HCT116 (cell line): ENCODE results near the gene ACER3. TPM values are rescaled to one million over a fixed set of nuclear protein-coding genes. Genes with fewer than 3 reads are reported as not detected.

Experiments
- ATAC-seq: fragments of 200-7000 bp; cut with Tn5 transposase; 2 replicates; pipeline ENCODE4 v1.9.1; 2020; ENCODE audit warnings: mild to moderate bottlenecking, moderate library complexity
- BruUV-seq: library from RNA; stranded (reverse); fragments of 400-500 nt; replicated peaks from 2 replicates; lab custom pipeline; 2021; lab: Mats Ljungman, UMichigan
- CTCF ChIA-PET: fragments of 300-600 bp; sonication (Branson Sonifier 250); formaldehyde crosslinking; loops from one replicate; lab custom pipeline; 2021; ENCODE audit warnings: antibody characterized with exemption; lab: Charles Lee
- POLR2A ChIA-PET: fragments of 300-600, 350-600 bp; sonication (Branson Sonifier 250); formaldehyde crosslinking; loops from one replicate; lab custom pipeline; 2021; ENCODE audit warnings: antibody characterized with exemption; lab: Charles Lee
- RAD21 ChIA-PET, 2 experiments: fragments of 300-600 bp; sonication (Branson Sonifier 250); formaldehyde crosslinking; loops; one replicate each; lab custom pipeline; 2023; ENCODE audit warnings: low total read pairs in 2 of 2; ENCODE audit not compliant: uncharacterized antibody in 2 of 2, unreplicated experiment in 2 of 2, low non-redundant PET in 1 of 2; lab: Charles Lee
- DNase-seq: peaks from one replicate; pipeline ENCODE4 v3.0.0-alpha.2; 2010; ENCODE audit warnings: low read depth, low spot score
- H2AFZ ChIP-seq: fragments of 200-600 bp; shearing (Covaris generic), sonication (generic); 2 replicates; pipeline ENCODE4 v1.6.1; 2017; ENCODE audit warnings: low read depth, mixed run types, mixed read lengths, antibody characterized with exemption, low read length; ENCODE audit not compliant: poor library complexity, severe bottlenecking
- H3K27ac ChIP-seq: 2 replicates; pipeline ENCODE4 v1.5.1; 2012; ENCODE audit warnings: low read depth, low read length
- H3K27me3 ChIP-seq: fragments of 200-600 bp; sonication (generic); 2 replicates; pipeline ENCODE4 v1.6.1; 2016; ENCODE audit warnings: mixed run types, low read length, mixed read lengths; ENCODE audit not compliant: insufficient read depth
- H3K36me3 ChIP-seq, 2 experiments: fragments of 200-500 bp in 1 of 2; fragments of 200-600 bp in 1 of 2; sonication (Bioruptor generic) in 1 of 2; sonication (generic) in 1 of 2; 2 replicates each; pipeline versions ENCODE4 v1.5.1 to v1.6.1; 2014 to 2016; ENCODE audit warnings: low read length in 2 of 2, inconsistent platforms in 1 of 2, mixed read lengths in 1 of 2, mixed run types in 1 of 2; ENCODE audit not compliant: insufficient read depth in 2 of 2, control insufficient read depth in 1 of 2
- H3K4me1 ChIP-seq, 2 experiments: fragments of 200-600 bp in 1 of 2; sonication (generic) in 1 of 2; 2 replicates each; pipeline versions ENCODE4 v1.5.1 to v1.6.1; 2012 to 2017; ENCODE audit warnings: low read length in 2 of 2, inconsistent platforms in 1 of 2, mild to moderate bottlenecking in 1 of 2, mixed read lengths in 1 of 2, mixed run types in 1 of 2, moderate library complexity in 1 of 2; ENCODE audit not compliant: insufficient read depth in 2 of 2, control insufficient read depth in 1 of 2
- H3K4me2 ChIP-seq: fragments of 200-600 bp; sonication (generic); 2 replicates; pipeline ENCODE4 v1.6.1; 2017; ENCODE audit warnings: mixed run types, low read length, mixed read lengths
- H3K4me3 ChIP-seq, 2 experiments: fragments of 200-600 bp in 1 of 2; sonication (generic) in 1 of 2; replicated peaks in 1 of 2; 2 replicates each; pipeline ENCODE4 v1.5.1; 2011 to 2016; ENCODE audit warnings: low read length in 2 of 2, control low read depth in 1 of 2, low read depth in 1 of 2, mild to moderate bottlenecking in 1 of 2, mixed read lengths in 1 of 2, mixed run types in 1 of 2
- H3K79me2 ChIP-seq: fragments of 200-600 bp; sonication (generic); 2 replicates; pipeline ENCODE4 v1.6.1; 2017; ENCODE audit warnings: mild to moderate bottlenecking, mixed run types, low read length, moderate library complexity, mixed read lengths; ENCODE audit not compliant: insufficient read depth
- H3K9ac ChIP-seq: fragments of 200-600 bp; sonication (generic); 2 replicates; pipeline ENCODE4 v1.6.1; 2016; ENCODE audit warnings: low read length, mixed read lengths
- H3K9me2 ChIP-seq: fragments of 200-600 bp; sonication (generic), shearing (Covaris generic); 2 replicates; pipeline ENCODE4 v1.6.1; 2017; ENCODE audit warnings: mixed run types, mild to moderate bottlenecking, moderate library complexity; ENCODE audit not compliant: insufficient read depth
- H3K9me3 ChIP-seq, 2 experiments: fragments of 200-500 bp in 1 of 2; fragments of 200-600 bp in 1 of 2; sonication (Bioruptor generic) in 1 of 2; sonication (generic) in 1 of 2; 2 replicates each; pipeline ENCODE4 v1.6.1; 2014 to 2017; ENCODE audit warnings: low read length in 2 of 2, mixed read lengths in 2 of 2, inconsistent platforms in 1 of 2, low read depth in 1 of 2, mild to moderate bottlenecking in 1 of 2, mixed run types in 1 of 2, moderate library complexity in 1 of 2; ENCODE audit not compliant: control insufficient read depth in 1 of 2, insufficient read depth in 1 of 2
- H4K20me1 ChIP-seq: fragments of 200-600 bp; sonication (generic), shearing (Covaris generic); 2 replicates; pipeline ENCODE4 v1.6.1; 2017; ENCODE audit warnings: mixed run types, mild to moderate bottlenecking, moderate library complexity; ENCODE audit not compliant: insufficient read depth
- CEBPB ChIP-seq: IDR thresholded peaks from 2 replicates; pipeline ENCODE4 v1.6.1; 2012; ENCODE audit warnings: low read depth
- EGR1 ChIP-seq: IDR thresholded peaks from 2 replicates; pipeline ENCODE4 v1.6.1; 2012; ENCODE audit warnings: low read depth
- ELF1 ChIP-seq: IDR thresholded peaks from 2 replicates; pipeline ENCODE4 v1.6.1; 2012; ENCODE audit warnings: low read depth, borderline replicate concordance
- EZH2 ChIP-seq: fragments of 200-600 bp; sonication (generic); IDR thresholded peaks from 2 replicates; pipeline ENCODE4 v1.6.1; 2017; ENCODE audit warnings: antibody characterized with exemption, mixed run types
- FOSL1 ChIP-seq: IDR thresholded peaks from 2 replicates; pipeline ENCODE4 v1.6.1; 2012; ENCODE audit warnings: low read depth
- JUND ChIP-seq: IDR thresholded peaks from 2 replicates; pipeline ENCODE4 v1.6.1; 2012
- MAX ChIP-seq: IDR thresholded peaks from 2 replicates; pipeline ENCODE4 v1.6.1; 2012
- RAD21 ChIP-seq: IDR thresholded peaks from 2 replicates; pipeline ENCODE4 v1.6.1; 2012; ENCODE audit warnings: low read depth, mild to moderate bottlenecking
- ZBTB33 ChIP-seq: IDR thresholded peaks from 2 replicates; pipeline ENCODE4 v1.6.1; 2011; ENCODE audit warnings: mild to moderate bottlenecking, low read length, moderate library complexity; ENCODE audit not compliant: insufficient replicate concordance; ENCODE audit errors: extremely low read depth
- intact Hi-C: fragments of 100-400 bp; cut with micrococcal nuclease; formaldehyde crosslinking; loops from 2 replicates; pipeline ENCODE4 v1.10.0; 2022
- total RNA-seq: library from RNA; stranded (reverse); gene quantifications from one replicate; pipeline ENCODE4 v1.2.1, GENCODE V29; 2021; ENCODE audit not compliant: unreplicated experiment

The ACER3 gene
- total RNA-seq, 1 experiment from 2014 or later, result 19.1 TPM

- no TSS peak for BruUV-seq
- CTCF ChIA-PET, result no interaction called here
- ATAC-seq (no peak), DNase-seq (no peak)
- RAD21 ChIA-PET, result no interaction called here
- Histone ChIP-seq H3K4me2 (no peak overlapping the region), H3K27ac (no peak overlapping the region), H3K9me2 (no peaks in the 10 kb centered on the region), H3K27me3 (no peaks in the 10 kb centered on the region), H3K36me3 (no peaks in the 10 kb centered on the region), H3K4me3 (no peak overlapping the region), H4K20me1 (no peaks in the 10 kb centered on the region), H2AFZ (no peak overlapping the region), H3K79me2 (no peaks in the 10 kb centered on the region), H3K4me1 (no peaks in the 10 kb centered on the region), H3K9ac (no peak overlapping the region), H3K9me3 (no peaks in the 10 kb centered on the region)
- TF ChIP-seq ELF1, result no peak
- TF ChIP-seq EZH2, result no peak
- TF ChIP-seq EGR1, result no peak
- TF ChIP-seq ZBTB33, result no peak
- TF ChIP-seq MAX, result no peak
- TF ChIP-seq RAD21, result no peak
- intact Hi-C loops, result no loop called here
- POLR2A ChIA-PET, result no interaction called here
Observed at GRCh38 chr11:76990628-76991027, 129.9 kb downstream of the ACER3 start.

GRCh38 chr11:76995081-76995576 lies 134.4 kb downstream of the ACER3 start:
- H3K36me3 ChIP-seq, result no peaks in the 10 kb centered on the region
- H2AFZ ChIP-seq, result no peak overlapping the region
- ChIA-PET RAD21 (no interaction called here), CTCF (no interaction called here), POLR2A (no interaction called here)
- H3K27ac ChIP-seq, result no peak overlapping the region
- DNase-seq (no peak), ATAC-seq (no peak)
- H3K79me2 ChIP-seq, result no peaks in the 10 kb centered on the region
- H3K4me1 ChIP-seq, result no peaks in the 10 kb centered on the region
- no peaks in the 10 kb centered on the region for H4K20me1 ChIP-seq
- intact Hi-C loops, result no loop called here
- no peak overlapping the region for H3K9ac ChIP-seq
- no peak overlapping the region for H3K4me2 ChIP-seq
- H3K4me3 ChIP-seq, result no peak overlapping the region
- no TSS peak for BruUV-seq
- TF ChIP-seq EGR1, result no peak
- no peak for TF ChIP-seq FOSL1
- TF ChIP-seq CEBPB, result no peak
- no peak for TF ChIP-seq JUND
- H3K9me2 ChIP-seq, result no peaks in the 10 kb centered on the region
- no peaks in the 10 kb centered on the region for H3K27me3 ChIP-seq
- H3K9me3 ChIP-seq, result no peaks in the 10 kb centered on the region
